ENCODE measurements around the gene TENM3.

Gene TENM3

DNA sequence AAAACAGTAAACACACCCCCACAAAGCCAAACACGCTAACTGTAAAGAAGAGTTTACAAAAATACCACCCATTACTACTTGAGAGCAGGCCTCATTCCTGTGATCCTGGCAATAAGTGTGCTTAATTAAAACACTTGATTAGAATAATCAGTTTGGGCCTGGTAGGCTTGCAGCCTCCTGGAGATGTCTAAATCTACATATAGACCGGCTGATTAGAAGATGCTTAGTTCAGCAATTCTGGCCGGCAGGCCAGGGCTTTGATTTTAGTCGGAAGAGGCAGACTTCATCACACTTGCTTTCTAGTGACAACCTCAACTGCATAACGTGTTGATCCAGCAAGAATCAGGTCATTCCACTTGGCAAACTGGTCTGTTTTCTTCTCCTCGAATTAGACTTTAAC, 560.0 kb downstream of the TENM3 start:
- TF ChIP-seq, protein P1, sequence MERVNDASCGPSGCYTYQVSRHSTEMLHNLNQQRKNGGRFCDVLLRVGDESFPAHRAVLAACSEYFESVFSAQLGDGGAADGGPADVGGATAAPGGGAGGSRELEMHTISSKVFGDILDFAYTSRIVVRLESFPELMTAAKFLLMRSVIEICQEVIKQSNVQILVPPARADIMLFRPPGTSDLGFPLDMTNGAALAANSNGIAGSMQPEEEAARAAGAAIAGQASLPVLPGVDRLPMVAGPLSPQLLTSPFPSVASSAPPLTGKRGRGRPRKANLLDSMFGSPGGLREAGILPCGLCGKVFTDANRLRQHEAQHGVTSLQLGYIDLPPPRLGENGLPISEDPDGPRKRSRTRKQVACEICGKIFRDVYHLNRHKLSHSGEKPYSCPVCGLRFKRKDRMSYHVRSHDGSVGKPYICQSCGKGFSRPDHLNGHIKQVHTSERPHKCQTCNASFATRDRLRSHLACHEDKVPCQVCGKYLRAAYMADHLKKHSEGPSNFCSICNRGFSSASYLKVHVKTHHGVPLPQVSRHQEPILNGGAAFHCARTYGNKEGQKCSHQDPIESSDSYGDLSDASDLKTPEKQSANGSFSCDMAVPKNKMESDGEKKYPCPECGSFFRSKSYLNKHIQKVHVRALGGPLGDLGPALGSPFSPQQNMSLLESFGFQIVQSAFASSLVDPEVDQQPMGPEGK (CRISPR knock-in tag; IDR thresholded peaks at IDR 0.05; ENCODE audit: borderline replicate concordance) = no peak
- TF ChIP-seq, protein P2, sequence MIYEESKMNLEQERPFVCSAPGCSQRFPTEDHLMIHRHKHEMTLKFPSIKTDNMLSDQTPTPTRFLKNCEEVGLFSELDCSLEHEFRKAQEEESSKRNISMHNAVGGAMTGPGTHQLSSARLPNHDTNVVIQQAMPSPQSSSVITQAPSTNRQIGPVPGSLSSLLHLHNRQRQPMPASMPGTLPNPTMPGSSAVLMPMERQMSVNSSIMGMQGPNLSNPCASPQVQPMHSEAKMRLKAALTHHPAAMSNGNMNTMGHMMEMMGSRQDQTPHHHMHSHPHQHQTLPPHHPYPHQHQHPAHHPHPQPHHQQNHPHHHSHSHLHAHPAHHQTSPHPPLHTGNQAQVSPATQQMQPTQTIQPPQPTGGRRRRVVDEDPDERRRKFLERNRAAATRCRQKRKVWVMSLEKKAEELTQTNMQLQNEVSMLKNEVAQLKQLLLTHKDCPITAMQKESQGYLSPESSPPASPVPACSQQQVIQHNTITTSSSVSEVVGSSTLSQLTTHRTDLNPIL (CRISPR knock-in tag; IDR thresholded peaks at IDR 0.05; ENCODE audit: low read depth) = no peak
- no peak for TF ChIP-seq TCF4 (CRISPR knock-in tag; IDR thresholded peaks at IDR 0.05; ENCODE audit: borderline replicate concordance)
- no peak for TF ChIP-seq ISL1 (CRISPR knock-in tag; IDR thresholded peaks at IDR 0.05)
- TF ChIP-seq ZNF8 (CRISPR knock-in tag; IDR thresholded peaks at IDR 0.05) = no peak
- TF ChIP-seq, protein P3, sequence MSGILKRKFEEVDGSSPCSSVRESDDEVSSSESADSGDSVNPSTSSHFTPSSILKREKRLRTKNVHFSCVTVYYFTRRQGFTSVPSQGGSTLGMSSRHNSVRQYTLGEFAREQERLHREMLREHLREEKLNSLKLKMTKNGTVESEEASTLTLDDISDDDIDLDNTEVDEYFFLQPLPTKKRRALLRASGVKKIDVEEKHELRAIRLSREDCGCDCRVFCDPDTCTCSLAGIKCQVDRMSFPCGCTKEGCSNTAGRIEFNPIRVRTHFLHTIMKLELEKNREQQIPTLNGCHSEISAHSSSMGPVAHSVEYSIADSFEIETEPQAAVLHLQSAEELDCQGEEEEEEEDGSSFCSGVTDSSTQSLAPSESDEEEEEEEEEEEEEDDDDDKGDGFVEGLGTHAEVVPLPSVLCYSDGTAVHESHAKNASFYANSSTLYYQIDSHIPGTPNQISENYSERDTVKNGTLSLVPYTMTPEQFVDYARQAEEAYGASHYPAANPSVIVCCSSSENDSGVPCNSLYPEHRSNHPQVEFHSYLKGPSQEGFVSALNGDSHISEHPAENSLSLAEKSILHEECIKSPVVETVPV (CRISPR knock-in tag; IDR thresholded peaks at IDR 0.05) = no peak
- no peak for TF ChIP-seq ZNF70 (CRISPR knock-in tag; IDR thresholded peaks at IDR 0.05)
- no peak for TF ChIP-seq ESRRG (CRISPR knock-in tag; IDR thresholded peaks at IDR 0.05)
- no peak for TF ChIP-seq TSHZ2 (CRISPR knock-in tag; IDR thresholded peaks at IDR 0.05)
- TF ChIP-seq ZC3H10 (CRISPR knock-in tag; IDR thresholded peaks at IDR 0.05) = no peak
- TF ChIP-seq CSDC2 (CRISPR knock-in tag; IDR thresholded peaks at IDR 0.05) = no peak
- no peak for TF ChIP-seq ZFP3 (CRISPR knock-in tag; IDR thresholded peaks at IDR 0.05)
- TF ChIP-seq OSR1 (CRISPR knock-in tag; IDR thresholded peaks at IDR 0.05) = no peak
- no peak for TF ChIP-seq ZFP30 (CRISPR knock-in tag; IDR thresholded peaks at IDR 0.05)
- TF ChIP-seq BACH2 (CRISPR knock-in tag; IDR thresholded peaks at IDR 0.05; ENCODE audit: borderline replicate concordance) = no peak
- TF ChIP-seq PPARA (CRISPR knock-in tag; IDR thresholded peaks at IDR 0.05; ENCODE audit: borderline replicate concordance) = no peak
- no peak for TF ChIP-seq ARNTL (CRISPR knock-in tag; IDR thresholded peaks at IDR 0.05; ENCODE audit: borderline replicate concordance, low read depth)
- TF ChIP-seq ZNF565 (CRISPR knock-in tag; conservative IDR thresholded peaks at IDR 0.05; ENCODE audit: low read depth) = no peak
- no peak for TF ChIP-seq TOX (CRISPR knock-in tag; IDR thresholded peaks at IDR 0.05; ENCODE audit: borderline replicate concordance)
- no peak for ATAC-seq

- no peak for ATAC-seq
- TF ChIP-seq RARB (CRISPR knock-in tag; IDR thresholded peaks at IDR 0.05) (no peak), ZC3H10 (CRISPR knock-in tag; IDR thresholded peaks at IDR 0.05) (no peak), ZNF8 (CRISPR knock-in tag; IDR thresholded peaks at IDR 0.05) (no peak), PPARA (CRISPR knock-in tag; IDR thresholded peaks at IDR 0.05; ENCODE audit: borderline replicate concordance) (no peak), ESRRG (CRISPR knock-in tag; IDR thresholded peaks at IDR 0.05) (no peak), CSDC2 (CRISPR knock-in tag; IDR thresholded peaks at IDR 0.05) (no peak), GLIS3 (CRISPR knock-in tag; IDR thresholded peaks at IDR 0.05) (no peak), TCF4 (CRISPR knock-in tag; IDR thresholded peaks at IDR 0.05; ENCODE audit: borderline replicate concordance) (no peak), TSHZ2 (CRISPR knock-in tag; IDR thresholded peaks at IDR 0.05) (no peak), ZFP3 (CRISPR knock-in tag; IDR thresholded peaks at IDR 0.05) (no peak), ZNF565 (CRISPR knock-in tag; conservative IDR thresholded peaks at IDR 0.05; ENCODE audit: low read depth) (no peak), ZFP30 (CRISPR knock-in tag; IDR thresholded peaks at IDR 0.05) (no peak), SNAI2 (CRISPR knock-in tag; IDR thresholded peaks at IDR 0.05) (no peak), ZNF70 (CRISPR knock-in tag; IDR thresholded peaks at IDR 0.05) (no peak), OSR1 (CRISPR knock-in tag; IDR thresholded peaks at IDR 0.05) (no peak)
- TF ChIP-seq, protein P3 (CRISPR knock-in tag; IDR thresholded peaks at IDR 0.05) = no peak
- TF ChIP-seq, protein P1 (CRISPR knock-in tag; IDR thresholded peaks at IDR 0.05; ENCODE audit: borderline replicate concordance) = no peak
- TF ChIP-seq, protein P4, sequence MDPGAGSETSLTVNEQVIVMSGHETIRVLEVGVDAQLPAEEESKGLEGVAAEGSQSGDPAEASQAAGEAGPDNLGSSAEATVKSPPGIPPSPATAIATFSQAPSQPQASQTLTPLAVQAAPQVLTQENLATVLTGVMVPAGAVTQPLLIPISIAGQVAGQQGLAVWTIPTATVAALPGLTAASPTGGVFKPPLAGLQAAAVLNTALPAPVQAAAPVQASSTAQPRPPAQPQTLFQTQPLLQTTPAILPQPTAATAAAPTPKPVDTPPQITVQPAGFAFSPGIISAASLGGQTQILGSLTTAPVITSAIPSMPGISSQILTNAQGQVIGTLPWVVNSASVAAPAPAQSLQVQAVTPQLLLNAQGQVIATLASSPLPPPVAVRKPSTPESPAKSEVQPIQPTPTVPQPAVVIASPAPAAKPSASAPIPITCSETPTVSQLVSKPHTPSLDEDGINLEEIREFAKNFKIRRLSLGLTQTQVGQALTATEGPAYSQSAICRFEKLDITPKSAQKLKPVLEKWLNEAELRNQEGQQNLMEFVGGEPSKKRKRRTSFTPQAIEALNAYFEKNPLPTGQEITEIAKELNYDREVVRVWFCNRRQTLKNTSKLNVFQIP (CRISPR knock-in tag; IDR thresholded peaks at IDR 0.05; ENCODE audit: borderline replicate concordance, low read depth) = no peak
Observed at GRCh38 chr4:182804131-182804530, 560.9 kb downstream of the TENM3 start.
